ENCODE measurements around the gene MILR1.

GRCh38 chr17:64418506-64419339 lies 30.2 kb upstream of the MILR1 start:
- TF ChIP-seq, protein P1, sequence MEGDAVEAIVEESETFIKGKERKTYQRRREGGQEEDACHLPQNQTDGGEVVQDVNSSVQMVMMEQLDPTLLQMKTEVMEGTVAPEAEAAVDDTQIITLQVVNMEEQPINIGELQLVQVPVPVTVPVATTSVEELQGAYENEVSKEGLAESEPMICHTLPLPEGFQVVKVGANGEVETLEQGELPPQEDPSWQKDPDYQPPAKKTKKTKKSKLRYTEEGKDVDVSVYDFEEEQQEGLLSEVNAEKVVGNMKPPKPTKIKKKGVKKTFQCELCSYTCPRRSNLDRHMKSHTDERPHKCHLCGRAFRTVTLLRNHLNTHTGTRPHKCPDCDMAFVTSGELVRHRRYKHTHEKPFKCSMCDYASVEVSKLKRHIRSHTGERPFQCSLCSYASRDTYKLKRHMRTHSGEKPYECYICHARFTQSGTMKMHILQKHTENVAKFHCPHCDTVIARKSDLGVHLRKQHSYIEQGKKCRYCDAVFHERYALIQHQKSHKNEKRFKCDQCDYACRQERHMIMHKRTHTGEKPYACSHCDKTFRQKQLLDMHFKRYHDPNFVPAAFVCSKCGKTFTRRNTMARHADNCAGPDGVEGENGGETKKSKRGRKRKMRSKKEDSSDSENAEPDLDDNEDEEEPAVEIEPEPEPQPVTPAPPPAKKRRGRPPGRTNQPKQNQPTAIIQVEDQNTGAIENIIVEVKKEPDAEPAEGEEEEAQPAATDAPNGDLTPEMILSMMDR (IDR thresholded peaks at IDR 0.05; ENCODE audit: insufficient read depth, low read length, poor library complexity, severe bottlenecking) = no peak
- no peak for TF ChIP-seq EZH2phosphoT487 (conservative IDR thresholded peaks at IDR 0.05; ENCODE audit: low read length)

All from SU-DHL-6 (cell line).